Hepatocyte (in vitro differentiated cells): ENCODE data around the gene JARID2.

Experiments used
- CTCF ChIP-seq: fragments of 200-600 bp; sonication (generic); IDR thresholded peaks from 2 replicates; pipeline ENCODE4 v1.5.1; 2016; ENCODE audit warnings: antibody characterized with exemption, mild to moderate bottlenecking; ENCODE audit not compliant: poor library complexity
- EZH2 ChIP-seq: fragments of 200-600 bp; sonication (generic); IDR thresholded peaks from 2 replicates; pipeline ENCODE4 v1.6.1; 2016; ENCODE audit warnings: antibody characterized with exemption, mild to moderate bottlenecking, borderline replicate concordance
- EZH2phosphoT487 ChIP-seq: fragments of 200-600 bp; sonication (generic); IDR thresholded peaks from one replicate; pipeline ENCODE4 v1.6.1; 2018; ENCODE audit warnings: antibody characterized with exemption, mild to moderate bottlenecking, low read depth, moderate library complexity; ENCODE audit not compliant: unreplicated experiment, severe bottlenecking

- TF ChIP-seq EZH2phosphoT487 (no peak), EZH2 (no peak), CTCF (no peak)
These were observed 31.9 kb upstream of the JARID2 start for GRCh38 chr6:15213838-15214400.
